ENCODE results near the gene CAMK1D. TPM values are rescaled to one million over a fixed set of nuclear protein-coding genes. Genes with fewer than 3 reads are reported as not detected.

Gene CAMK1D
- polyA plus RNA-seq, 1 of the 3 experiments (the other 2 are of a cell fraction) = 4.1 TPM

- no peak for TF ChIP-seq FOXJ3 (CRISPR knock-in tag; IDR thresholded peaks at IDR 0.05)
- no peak for TF ChIP-seq EZH2phosphoT487 (IDR thresholded peaks at IDR 0.05; ENCODE audit: borderline replicate concordance, low read depth)
- no peak for TF ChIP-seq ZBTB33 (IDR thresholded peaks at IDR 0.05; ENCODE audit: borderline replicate concordance, low read depth)
Measured at GRCh38 chr10:12615296-12616220, 266.2 kb downstream of the CAMK1D start (continued).

DNA sequence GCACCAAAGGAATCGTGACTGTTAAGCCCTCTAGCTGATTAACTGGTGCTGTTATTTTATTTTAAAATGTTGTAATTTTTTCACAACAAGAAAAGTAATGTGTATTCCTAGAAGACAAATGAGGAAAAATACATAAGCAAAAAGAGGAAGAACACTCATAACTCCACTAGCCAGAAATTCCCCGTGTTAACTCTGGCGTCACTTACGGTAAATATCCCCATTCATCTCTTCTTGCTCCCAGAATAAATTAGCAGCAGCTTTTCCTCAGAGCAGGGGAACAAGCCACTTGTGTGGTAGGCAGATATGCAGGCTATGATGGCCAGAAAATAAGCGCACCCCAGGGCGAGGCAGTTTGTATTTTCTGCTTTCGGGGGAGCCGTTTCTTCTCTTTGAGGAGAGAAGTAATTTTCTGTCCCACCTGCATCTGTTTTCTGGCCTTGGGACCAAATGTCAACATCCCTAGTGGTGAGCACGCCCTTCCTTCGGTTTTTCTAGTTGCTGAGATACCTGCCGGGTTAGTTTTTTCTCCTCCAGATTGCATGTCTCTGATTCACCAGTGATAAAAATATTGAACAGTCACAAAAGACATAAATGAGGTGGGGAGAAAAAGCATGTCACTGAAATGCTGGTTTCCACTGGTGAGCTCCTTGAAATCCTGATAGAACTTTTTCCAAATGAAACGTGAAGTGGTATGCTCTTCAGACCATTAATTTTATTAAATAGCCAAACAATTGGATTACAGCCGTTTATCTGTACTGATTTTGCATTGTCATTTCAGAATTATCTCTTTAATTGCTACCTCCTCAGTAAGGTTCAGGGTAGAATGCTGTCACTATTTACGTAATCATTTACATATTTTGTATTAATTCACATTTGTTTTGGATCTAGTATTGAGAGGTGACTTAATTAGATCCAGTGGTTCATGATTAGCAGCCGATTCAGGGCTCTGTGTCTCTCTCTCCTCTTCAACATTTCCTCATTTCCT is 268.1 kb downstream of the CAMK1D start:
- Histone ChIP-seq H3K27ac (ENCODE audit: low read depth in 2 of 2, low read length in 1 of 2) (no peak overlapping the region), H3K9me3 (no peaks in the 10 kb centered on the region), H3K9me2 (no peaks in the 10 kb centered on the region), H2AFZ (ENCODE audit: low read depth) (no peak overlapping the region), H3K36me3 (replicated peaks in 1 of 2; ENCODE audit: control insufficient read depth in 1 of 2, insufficient read depth in 2 of 2, low read length in 1 of 2) (no peaks in the 10 kb centered on the region), H3K4me2 (no peak overlapping the region), H3K4me1 (ENCODE audit: control insufficient read depth in 1 of 2, insufficient read depth in 2 of 2, low read depth in 1 of 2, low read length in 1 of 2) (no peaks in the 10 kb centered on the region; a peak in 2 of 4 replicates), H3K4me3 (ENCODE audit: low read depth in 2 of 2, low read length in 1 of 2) (no peak overlapping the region), H3K9ac (no peak overlapping the region), H3K79me2 (ENCODE audit: insufficient read depth) (no peaks in the 10 kb centered on the region), H4K20me1 (ENCODE audit: insufficient read depth) (no peaks in the 10 kb centered on the region), H3K27me3 (ENCODE audit: insufficient read depth) (no peaks in the 10 kb centered on the region), H3F3A (replicated peaks; ENCODE audit: insufficient read depth) (no peaks in the 10 kb centered on the region)
- TF ChIP-seq NFIC (IDR thresholded peaks at IDR 0.05; ENCODE audit: borderline replicate concordance) (no peak), TCF12 (IDR thresholded peaks at IDR 0.05) (no peak), MAX (IDR thresholded peaks at IDR 0.05; ENCODE audit: low read depth) (no peak), RCOR1 (IDR thresholded peaks at IDR 0.05; ENCODE audit: low read length) (no peak), REST (IDR thresholded peaks at IDR 0.05; ENCODE audit: low read depth, low read length) (no peak), FOSL2 (IDR thresholded peaks at IDR 0.05; ENCODE audit: borderline replicate concordance, low read depth) (no peak), JUND (IDR thresholded peaks at IDR 0.05) (no peak), CHD2 (IDR thresholded peaks at IDR 0.05; ENCODE audit: low read length, partially characterized antibody) (no peak), TEAD4 (IDR thresholded peaks at IDR 0.05; ENCODE audit: borderline replicate concordance, insufficient read depth) (no peak), MXI1 (IDR thresholded peaks at IDR 0.05; ENCODE audit: low read depth, low read length) (no peak), MEF2A (IDR thresholded peaks at IDR 0.05; ENCODE audit: borderline replicate concordance, low read depth) (no peak), RFX5 (IDR thresholded peaks at IDR 0.05; ENCODE audit: low read length) (no peak), RXRA (IDR thresholded peaks at IDR 0.05; ENCODE audit: borderline replicate concordance, low read depth) (no peak), SMC3 (IDR thresholded peaks at IDR 0.05; ENCODE audit: low read depth, low read length) (no peak), NRF1 (IDR thresholded peaks at IDR 0.05; ENCODE audit: low read depth, low read length) (no peak), YY1 (IDR thresholded peaks at IDR 0.05; ENCODE audit: low read depth) (no peak)
- TF ChIP-seq, protein P1, sequence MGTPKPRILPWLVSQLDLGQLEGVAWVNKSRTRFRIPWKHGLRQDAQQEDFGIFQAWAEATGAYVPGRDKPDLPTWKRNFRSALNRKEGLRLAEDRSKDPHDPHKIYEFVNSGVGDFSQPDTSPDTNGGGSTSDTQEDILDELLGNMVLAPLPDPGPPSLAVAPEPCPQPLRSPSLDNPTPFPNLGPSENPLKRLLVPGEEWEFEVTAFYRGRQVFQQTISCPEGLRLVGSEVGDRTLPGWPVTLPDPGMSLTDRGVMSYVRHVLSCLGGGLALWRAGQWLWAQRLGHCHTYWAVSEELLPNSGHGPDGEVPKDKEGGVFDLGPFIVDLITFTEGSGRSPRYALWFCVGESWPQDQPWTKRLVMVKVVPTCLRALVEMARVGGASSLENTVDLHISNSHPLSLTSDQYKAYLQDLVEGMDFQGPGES (IDR thresholded peaks at IDR 0.05; ENCODE audit: low read depth, low read length) = no peak
- WGBS (ENCODE audit: low lambda C conversion rate) = 62% methylated on average over 15 of the region's 15 CpGs
- DNase-seq = no peak
- ChIA-PET POLR2A (no interaction called here), CTCF (interaction anchor here (0.7 to 1.4 kb wide), 2 partner anchors 9 to 24 kb away, joined by 3 read pairs; no protein-coding TSS in a partner anchor)

Data from SK-N-SH (cell line).